NB4 (cell line): ENCODE results near the gene PRCC.

Experiments
- CTCF ChIP-seq: IDR thresholded peaks from one replicate; pipeline ENCODE4 v1.5.1; 2012; ENCODE audit warnings: low read depth, low read length
- POLR2A ChIP-seq: IDR thresholded peaks from 2 replicates; pipeline ENCODE4 v1.6.1; 2011; ENCODE audit warnings: mild to moderate bottlenecking; ENCODE audit not compliant: insufficient read length; ENCODE audit errors: extremely low read depth

- TF ChIP-seq CTCF: no peak
- TF ChIP-seq POLR2A: no peak
Measured at GRCh38 chr1:156781585-156782186, 14.4 kb downstream of the PRCC start.
